Skeletal muscle cell (primary cell): ENCODE measurements around the gene WARS2.

Experiments used
- DNase-seq: peaks from one replicate; pipeline ENCODE4 v3.0.0-alpha.2; 2010; ENCODE audit warnings: low read depth
- H3K4me3 ChIP-seq: 2 replicates; pipeline ENCODE4 v1.5.1; 2011; ENCODE audit warnings: low read depth, mild to moderate bottlenecking, control low read depth, low read length, moderate library complexity

Gene WARS2

DNA sequence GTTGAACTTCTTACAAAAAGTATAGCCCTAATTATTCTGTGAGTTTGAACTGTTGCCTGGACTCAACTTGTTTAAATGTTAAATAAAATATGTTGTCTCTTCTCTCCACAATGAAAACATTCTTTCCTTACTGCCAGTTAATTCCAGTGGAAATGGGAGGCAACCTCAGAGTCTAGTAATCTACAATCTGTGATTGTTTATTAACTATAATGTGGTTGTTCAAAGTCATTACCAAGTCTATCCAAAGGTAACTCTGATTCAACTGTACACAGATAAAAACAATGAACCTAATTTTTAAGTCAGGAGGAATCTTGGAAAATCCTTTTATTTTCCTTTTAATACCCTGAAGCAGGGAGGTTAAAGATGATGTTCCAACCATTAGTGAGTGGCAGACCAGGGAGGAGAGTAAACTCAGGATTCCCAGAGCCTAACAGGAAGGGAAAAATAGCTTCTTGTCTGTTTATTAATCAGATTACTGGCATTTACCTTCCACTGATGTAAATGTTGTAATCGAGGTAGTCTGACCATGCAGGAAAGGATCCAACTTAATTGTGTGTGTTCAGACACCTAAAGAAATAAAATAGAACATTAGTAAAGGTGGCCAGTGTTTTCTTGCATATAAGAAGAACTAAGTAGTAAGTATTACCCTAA lies 95.2 kb downstream of the WARS2 start:
- H3K4me3 ChIP-seq, result no peak overlapping the region
- DNase-seq, result no peak

DNA sequence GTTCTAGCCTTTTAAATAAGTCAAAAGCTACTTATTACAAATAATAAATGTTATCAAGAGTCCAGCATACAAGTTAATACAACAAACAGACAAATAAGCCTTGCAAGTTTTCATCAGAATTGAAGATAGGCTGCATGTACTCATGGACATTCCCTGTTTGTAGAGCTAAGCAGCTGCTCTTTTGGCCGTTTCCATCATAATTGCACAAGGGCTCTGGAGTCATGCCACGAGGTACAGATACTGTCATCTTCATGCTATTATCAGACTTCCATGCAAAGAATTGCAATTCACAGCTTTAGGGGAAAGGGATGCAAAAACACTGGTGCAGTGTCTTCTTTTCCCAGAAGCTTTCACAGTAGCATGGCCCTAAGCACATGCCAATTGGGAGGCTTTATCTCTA lies 99.5 kb downstream of the WARS2 start:
- no peak overlapping the region for H3K4me3 ChIP-seq
- peak; percentile 68 for DNase-seq

DNA sequence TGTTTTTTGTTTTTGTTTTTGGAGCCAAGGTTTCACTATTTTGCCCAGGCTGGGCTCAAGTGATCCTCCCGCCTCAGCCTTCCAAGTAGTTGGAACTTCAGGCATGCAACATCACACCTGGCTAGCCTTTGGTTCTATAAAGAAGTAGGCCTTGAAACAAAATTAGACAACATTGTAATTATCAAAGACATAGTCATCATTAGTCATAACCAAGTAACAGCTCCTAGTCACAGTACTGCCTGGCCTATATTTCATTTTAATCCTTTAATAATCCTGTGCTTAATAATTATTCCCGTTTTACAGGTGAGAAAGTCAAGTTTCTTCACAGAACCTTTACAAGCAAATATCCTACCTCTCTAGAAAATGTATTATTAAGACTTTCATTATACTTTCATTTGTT lies 100.0 kb downstream of the WARS2 start:
- no peak for DNase-seq
- no peak overlapping the region for H3K4me3 ChIP-seq

DNA sequence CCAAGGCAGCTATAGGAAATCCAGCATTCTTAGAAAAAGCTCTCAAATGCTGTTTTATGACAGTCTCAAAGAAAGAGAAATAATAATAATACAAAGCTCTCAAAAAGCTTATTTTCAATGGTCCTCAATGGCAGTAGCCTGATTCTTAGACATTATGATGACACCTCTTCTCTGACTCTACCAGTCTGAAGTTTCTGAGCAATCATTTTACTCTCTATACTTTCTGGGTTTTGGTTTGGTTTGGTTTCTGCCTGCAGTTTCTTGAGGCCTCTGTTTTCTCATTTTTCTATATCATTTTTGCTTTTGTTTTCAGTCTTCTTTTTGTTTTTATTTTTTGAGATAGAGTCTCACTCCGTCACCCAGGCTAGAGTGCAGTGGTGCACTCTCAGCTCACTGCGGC lies 102.1 kb downstream of the WARS2 start:
- no peak for DNase-seq
- H3K4me3 ChIP-seq, result no peak overlapping the region

DNA sequence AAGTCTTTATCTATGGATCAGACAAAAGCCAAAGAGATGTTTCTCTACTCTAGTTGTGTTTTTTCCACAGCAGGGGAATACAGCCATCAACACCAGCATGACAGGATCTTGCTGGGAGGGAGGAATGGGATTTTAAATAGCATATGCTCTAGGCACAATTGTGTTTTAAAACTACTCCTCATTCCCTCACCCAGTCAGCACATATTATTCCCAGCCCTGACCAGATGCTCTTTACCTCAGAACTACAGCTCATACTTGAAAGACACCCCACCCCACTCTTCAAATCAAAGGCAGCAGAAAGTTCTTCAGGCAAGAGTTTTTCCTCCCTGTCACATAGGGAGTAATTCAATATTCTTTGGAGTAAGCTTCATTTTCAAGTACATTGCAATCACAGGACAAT lies 106.1 kb downstream of the WARS2 start:
- no peak overlapping the region for H3K4me3 ChIP-seq
- DNase-seq, result no peak

DNA sequence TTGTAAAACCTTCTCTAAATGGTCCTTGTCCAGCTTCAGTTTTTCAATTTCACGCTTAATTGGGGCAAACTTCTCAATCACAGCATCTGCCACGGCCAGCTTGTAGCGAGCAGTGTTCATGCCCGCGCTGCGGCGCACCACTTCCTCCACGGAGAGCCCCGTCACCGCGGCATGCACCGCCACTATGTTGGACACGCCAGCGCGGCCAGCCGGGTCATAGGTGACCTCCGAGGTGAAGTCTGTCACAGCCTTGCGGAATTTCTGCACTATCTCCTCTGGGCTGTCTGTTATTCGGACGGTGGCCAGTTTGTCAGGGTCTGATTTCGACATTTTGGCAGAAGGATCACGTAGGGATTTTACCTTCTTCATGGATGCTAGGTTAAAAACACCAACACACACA lies 107.5 kb downstream of the WARS2 start:
- no peak for DNase-seq
- no peak overlapping the region for H3K4me3 ChIP-seq

DNA sequence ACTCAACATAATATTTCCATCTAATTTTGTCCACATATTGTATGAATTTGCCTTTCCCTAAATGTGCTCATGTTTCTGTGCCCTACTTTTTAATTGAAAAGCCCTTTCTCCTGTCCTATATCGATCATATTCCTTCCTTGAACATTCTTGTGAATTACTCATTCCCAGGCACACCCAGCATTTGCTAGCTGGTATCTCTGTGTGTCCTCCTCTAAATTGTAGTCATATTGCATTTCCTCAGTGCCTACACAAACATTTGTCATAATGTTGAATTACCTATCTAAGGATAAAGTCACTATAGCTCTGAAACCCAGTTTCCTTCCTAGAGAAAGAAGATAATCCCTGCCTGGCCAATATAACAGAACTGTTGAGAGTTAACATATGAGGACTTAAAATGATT lies 112.7 kb downstream of the WARS2 start:
- H3K4me3 ChIP-seq, result no peak overlapping the region
- DNase-seq, result no peak

DNA sequence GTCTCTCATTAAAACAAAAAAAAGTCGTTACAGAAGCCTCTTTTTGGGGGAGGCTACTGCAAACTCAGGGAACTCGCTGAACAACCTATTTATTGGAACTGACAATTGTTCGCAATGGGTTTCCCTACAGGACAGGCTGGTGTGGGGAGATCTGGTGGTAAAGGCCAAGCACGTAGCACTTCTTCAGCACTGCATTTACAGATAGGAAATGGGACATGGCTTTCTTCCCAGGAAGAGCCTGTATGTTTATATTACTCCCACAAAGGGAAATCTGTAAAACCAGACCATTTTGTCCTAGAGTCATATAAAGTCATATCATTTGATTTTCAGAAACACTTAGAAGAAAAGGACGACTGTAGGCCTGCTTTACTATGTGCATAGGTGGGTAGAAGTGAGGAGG lies 113.5 kb downstream of the WARS2 start:
- no peak for DNase-seq
- H3K4me3 ChIP-seq, result no peak overlapping the region

DNA sequence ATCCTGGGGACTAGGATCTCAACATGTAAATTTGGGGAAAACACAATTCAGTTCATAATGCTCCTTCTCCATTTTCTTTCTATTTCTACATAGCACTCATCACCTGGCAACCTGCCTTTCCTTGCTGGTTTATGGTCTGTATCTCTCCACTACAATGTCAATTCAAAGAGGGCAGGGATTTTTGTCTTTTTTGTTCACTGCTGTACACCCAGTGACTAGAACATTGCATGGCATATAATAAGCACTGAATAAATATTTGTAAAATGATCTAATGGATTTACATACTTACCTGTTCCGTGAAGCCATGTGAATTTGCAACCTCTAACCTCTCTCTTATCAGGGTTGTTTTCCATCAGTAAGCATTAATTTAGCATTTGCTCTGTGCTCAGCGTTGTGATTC lies 124.9 kb downstream of the WARS2 start:
- no peak overlapping the region for H3K4me3 ChIP-seq
- no peak for DNase-seq

DNA sequence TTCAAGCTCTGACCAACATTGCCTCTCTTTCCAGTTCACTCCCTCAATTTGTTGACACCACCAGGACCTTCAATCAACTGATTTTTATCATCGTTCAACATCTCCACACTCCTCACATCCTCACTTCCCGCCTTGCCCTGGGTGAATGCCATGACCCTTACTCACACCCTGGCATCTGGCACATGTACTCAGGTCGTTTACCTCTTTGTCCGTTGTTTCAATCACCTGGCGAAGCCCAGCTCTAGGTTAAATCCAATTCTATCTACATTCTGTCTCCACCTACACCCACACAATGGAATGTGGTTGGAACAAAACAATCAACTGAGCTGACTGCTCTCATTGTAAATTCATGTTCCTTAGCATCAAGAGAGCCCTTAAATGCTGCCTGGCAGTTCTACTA lies 128.1 kb downstream of the WARS2 start:
- no peak overlapping the region for H3K4me3 ChIP-seq
- DNase-seq, result no peak

DNA sequence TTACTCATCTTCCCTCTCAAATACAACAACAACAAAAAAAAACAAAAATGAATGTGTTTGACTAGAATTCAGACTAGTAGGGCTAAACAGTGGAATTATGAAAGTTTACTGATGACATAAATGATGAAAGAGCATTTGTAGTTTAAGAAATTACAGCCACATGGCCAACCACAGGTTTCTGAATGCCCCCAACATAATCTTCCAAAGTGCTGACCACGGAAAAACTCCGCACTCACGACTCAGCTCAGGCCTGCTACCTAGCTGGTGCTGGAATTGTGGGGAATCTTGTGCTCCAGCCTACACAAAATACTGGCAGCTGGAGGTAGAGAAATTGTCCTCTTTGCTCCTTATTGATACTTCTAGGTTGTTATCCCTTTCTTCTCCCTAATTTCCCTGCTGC lies 128.7 kb downstream of the WARS2 start:
- no peak for DNase-seq
- H3K4me3 ChIP-seq, result no peak overlapping the region

DNA sequence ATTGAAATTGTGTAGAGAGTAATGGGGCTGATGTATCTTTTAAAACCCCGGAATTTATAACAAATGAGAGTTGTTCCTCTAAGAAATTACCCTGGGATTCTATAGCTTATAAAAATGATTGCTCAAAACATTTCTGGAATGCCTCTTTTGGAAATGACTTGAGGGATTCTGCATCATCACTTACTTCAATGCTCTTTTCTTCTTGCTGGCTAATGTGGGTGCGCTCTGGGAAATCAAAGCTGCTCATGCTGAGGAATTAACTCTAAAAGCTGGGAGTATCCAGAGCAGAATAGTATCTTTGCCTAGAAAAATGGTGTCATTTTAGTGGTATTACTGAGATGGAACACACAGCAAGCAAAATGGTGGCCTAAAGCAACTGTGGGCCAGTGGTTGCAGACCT lies 129.3 kb downstream of the WARS2 start:
- DNase-seq, result no peak
- H3K4me3 ChIP-seq, result no peak overlapping the region

DNA sequence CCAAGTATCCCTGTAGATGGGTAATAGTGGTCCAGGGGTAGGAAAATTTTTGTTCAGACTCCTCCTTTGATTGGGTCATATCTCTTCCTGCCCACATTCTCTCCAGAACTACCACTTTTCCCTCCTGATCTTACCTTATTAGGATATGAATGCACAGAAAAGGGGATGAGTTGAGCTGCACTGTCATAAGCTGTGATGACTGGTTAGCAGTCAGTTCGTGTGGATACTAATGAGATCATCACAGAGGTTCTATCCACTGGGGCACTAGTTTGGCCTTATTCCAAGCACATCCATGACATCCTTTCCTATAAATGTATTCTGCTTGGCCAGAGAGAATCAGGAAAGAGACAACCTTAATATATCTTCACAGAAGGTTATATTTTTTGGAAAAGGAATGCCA lies 130.3 kb downstream of the WARS2 start:
- no peak overlapping the region for H3K4me3 ChIP-seq
- peak; percentile 90 for DNase-seq

DNA sequence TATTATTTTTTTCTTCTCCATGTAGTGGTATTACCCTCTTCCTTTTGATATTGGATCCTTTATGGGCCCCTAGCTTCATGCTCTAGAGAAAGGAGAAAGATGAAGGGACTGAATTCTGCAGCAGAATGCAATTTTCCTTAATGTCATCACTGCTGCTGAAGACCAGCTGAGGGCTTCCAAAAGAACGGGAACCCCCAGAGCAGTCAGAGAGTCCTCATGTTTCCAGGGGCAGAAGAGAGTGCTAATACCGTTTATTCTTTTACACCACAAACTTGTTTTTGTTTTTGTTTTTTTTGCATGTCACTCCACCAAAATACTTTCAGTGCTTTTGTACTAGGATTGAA lies 131.2 kb downstream of the WARS2 start:
- peak overlapping the region; percentile 32 for H3K4me3 ChIP-seq
- DNase-seq, result no peak

DNA sequence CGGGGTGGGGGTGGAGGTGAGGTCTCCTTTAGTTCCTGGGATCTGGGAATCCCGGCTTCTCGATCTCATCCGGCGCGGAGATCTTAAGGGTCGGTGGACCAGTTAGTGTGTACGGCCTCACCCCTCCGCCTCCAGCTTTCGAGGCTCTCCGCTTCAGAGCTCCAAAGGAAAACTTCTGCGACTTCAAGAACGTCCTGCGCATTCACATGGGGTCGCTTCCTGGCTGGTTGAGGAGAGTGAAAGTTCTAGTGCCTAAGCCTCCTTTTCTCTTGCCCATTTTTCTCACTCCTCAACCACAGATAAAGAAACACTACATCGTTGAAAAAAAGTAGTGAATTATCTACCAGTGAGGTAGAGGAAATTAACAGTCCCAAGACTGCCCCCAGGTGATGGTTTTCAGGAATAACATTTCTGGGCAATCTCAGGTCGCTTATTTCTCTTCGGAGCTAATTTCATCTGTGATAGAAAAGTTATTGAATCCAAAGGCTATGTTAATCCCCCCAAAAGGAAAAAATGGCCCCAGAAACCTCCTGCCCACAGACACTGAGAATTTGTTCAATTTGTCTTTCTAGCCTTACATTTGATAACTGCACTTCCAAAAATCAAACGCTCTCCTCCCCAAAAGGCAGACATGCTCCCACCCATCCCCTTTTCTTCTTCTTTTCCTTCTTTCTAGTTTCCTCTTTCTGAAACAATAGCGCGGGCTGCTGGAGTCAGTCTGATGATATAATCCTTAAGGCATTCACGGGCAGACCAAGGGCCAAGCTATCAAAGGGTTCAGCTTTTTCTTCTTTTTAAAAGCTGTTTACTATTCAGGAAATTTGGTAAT lies 131.8 kb downstream of the WARS2 start:
- H3K4me3 ChIP-seq, result peak overlapping the region; percentile 32
- no peak for DNase-seq

DNA sequence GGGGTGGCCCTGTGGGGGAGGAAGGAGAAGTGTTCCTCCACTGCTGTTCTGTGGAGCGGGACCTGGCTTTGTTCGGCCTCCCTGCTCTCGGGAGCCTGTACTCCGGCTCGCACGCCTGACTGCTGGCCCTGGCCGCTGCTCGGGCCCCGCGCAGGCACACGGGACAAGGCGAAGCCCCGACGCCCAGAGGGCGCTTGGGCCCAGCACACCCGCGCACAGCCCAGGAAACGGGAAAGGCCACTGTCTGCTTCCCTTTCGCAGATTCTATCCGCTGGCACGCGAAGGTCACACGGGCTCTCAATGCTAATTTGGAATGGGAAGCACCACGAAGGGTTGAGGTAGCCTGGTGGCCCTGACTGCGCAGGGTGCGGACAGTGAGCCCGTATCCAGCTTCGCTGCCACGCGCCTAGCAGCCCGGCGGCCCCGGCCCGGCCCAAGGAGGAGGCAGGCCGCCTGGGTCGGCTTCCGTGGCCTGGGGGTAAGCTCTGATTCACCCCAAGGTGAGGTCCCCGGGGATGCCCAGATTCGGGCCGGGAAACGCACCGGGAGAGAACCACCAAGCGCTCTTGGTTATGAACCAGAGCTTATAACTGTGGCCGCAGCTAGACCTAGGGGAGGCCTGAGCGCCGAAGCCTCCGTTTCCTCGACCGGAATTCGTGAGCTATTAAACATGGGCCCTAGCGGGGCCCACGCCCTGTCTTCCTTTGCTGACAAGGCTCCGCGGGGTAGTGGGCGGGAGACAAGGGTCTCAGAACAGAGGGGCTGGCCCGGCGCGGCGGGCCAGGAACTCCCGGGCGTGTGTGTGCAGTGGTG lies 132.6 kb downstream of the WARS2 start:
- H3K4me3 ChIP-seq, result peak overlapping the region; percentile 32

DNA sequence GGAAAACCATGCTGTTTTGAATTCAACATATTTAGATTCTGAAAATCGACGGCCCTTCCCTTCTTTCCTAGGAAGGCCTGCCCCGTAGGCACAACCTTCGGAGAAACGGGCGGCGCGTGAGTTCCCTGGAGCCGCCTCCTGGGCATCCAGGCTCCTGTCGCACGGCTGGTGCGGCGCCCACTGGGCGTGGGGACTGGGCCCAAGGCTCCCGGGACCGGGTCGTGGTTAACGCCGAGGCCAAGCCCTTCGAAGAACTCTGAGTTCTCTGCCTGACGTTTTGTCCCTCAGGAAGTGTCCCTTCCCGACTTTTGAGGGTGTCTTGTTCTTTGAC lies 133.1 kb downstream of the WARS2 start:
- DNase-seq, result no peak

More for the DNA sequence above, 132.6 kb downstream of the WARS2 start:
- no peak for DNase-seq

DNA sequence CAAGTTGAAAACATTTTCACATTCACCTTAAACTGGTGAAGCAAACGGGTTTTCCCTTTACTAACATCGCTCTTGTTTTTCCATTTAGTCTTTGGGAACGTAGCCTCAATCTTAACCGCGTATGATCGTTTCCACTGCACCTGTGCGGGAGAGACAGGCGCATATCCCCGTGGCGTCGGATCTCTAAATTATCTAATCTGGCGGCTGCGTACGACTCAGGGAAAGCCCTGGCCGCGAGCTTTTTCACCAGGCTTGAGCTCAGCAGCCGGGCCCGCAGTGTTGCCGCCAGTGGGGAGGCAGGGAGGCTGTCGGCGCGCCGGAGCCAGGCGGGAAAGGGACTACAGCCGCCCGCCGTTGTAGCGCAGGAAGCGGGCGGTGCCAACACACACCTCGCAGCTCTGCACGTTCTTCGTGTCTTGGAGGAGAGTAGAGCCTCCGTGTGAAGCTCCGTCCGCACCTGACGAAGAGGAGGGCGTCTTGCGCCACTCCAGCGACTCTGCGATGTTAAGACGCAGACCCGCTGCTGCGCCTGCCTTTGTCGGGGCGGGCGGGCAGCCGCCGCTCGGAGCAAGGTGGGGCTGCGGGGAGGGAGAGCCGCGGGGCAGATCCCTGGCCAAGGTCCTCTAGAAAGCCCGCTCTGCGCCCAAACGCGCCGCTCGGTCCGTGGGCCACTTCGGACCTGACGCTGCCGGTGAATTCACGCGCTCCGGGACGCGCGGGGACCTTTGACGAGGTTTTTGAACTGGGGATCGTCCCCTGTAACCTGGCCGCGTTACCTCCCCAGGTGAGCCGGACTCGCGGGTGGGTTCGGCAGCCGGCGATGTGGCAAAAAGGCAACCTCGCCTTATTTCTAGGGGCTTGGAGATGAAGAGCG lies 133.8 kb downstream of the WARS2 start:
- DNase-seq, result no peak

More for the DNA sequence above, 133.1 kb downstream of the WARS2 start:
- H3K4me3 ChIP-seq, result no peak overlapping the region

DNA sequence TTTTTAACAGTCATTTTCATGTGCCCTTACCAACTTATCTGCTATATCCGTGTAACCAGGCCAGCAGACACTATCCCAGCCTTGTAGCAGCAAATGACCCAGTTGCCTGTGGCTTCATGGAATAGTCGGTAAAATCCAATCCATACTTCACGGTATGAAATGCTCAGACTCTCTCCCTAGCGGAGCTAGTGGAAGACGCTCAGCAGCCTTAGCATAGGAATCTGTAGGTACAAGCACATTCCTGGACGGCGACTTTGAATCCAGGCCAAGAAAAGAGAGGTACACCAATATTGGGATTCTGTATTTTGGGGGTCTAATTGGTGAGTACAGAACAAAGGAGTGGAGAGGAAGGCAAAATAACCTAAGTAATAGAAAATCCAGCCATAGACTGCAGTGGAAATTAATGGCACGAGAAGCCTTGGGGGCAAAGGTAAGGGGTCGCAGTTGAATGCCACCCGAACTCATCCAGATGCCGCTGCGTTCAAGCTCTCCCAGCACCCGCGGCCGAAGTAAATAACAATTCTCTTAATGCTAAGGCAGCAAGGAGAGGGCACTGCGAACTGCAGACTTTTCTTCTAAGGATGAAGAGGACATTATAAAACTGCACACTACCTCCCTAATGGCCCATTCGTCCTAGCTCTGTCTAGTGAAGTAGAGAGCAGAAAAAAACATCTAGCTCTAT lies 134.6 kb downstream of the WARS2 start:
- H3K4me3 ChIP-seq, result no peak overlapping the region
- DNase-seq, result no peak

More for the DNA sequence above, 133.8 kb downstream of the WARS2 start:
- H3K4me3 ChIP-seq, result peak overlapping the region; percentile 7
